Liver (tissue), 9 donors: ENCODE measurements around the gene MND1. TPM values are rescaled to one million over a fixed set of nuclear protein-coding genes. Genes with fewer than 3 reads are reported as not detected.

Source experiments
- DNase-seq: peaks from one replicate; pipeline ENCODE4 v3.0.0-alpha.2; 2017; ENCODE audit warnings: low spot score
- H3K27ac ChIP-seq, 2 donors: one replicate each; pipeline ENCODE4 v1.7.0; 2013; ENCODE audit warnings: inconsistent platforms in 2 of 2, low read length in 2 of 2, control low read depth in 1 of 2, low read depth in 1 of 2, mild to moderate bottlenecking in 1 of 2
- H3K27me3 ChIP-seq, 4 donors: one replicate each; pipeline versions ENCODE4 v1.6.1 to v1.7.0; 2013; ENCODE audit warnings: low read length in 3 of 4, inconsistent platforms in 1 of 4, mild to moderate bottlenecking in 1 of 4, moderate library complexity in 1 of 4; ENCODE audit not compliant: control insufficient read depth in 4 of 4, insufficient read depth in 4 of 4
- H3K36me3 ChIP-seq, 4 donors: one replicate each; pipeline versions ENCODE4 v1.6.1 to v1.7.0; 2013; ENCODE audit warnings: low read length in 3 of 4, mild to moderate bottlenecking in 3 of 4, low read depth in 1 of 4, moderate library complexity in 1 of 4; ENCODE audit not compliant: control insufficient read depth in 4 of 4, insufficient read depth in 3 of 4
- H3K4me1 ChIP-seq, 4 donors: one replicate each; pipeline versions ENCODE4 v1.6.1 to v1.7.0; 2013; ENCODE audit warnings: low read length in 3 of 4, mild to moderate bottlenecking in 3 of 4, moderate library complexity in 1 of 4; ENCODE audit not compliant: control insufficient read depth in 4 of 4, insufficient read depth in 4 of 4
- H3K4me3 ChIP-seq, 3 donors: one replicate each; pipeline versions ENCODE4 v1.6.1 to v1.7.0; 2013; ENCODE audit warnings: low read length in 3 of 3, control low read depth in 1 of 3, low read depth in 1 of 3, mild to moderate bottlenecking in 1 of 3
- H3K9ac ChIP-seq, 2 donors: one replicate each; pipeline ENCODE4 v1.7.0; 2013; ENCODE audit warnings: low read length in 2 of 2, mild to moderate bottlenecking in 2 of 2, moderate library complexity in 2 of 2, control low read depth in 1 of 2, low read depth in 1 of 2
- H3K9me3 ChIP-seq, 4 donors: one replicate each; pipeline versions ENCODE4 v1.6.1 to v1.7.0; 2013; ENCODE audit warnings: low read length in 3 of 4; ENCODE audit not compliant: control insufficient read depth in 4 of 4
- GABPA ChIP-seq, 2 donors: IDR thresholded peaks in 1 of 2; conservative IDR thresholded peaks in 1 of 2; 2 replicates each; pipeline ENCODE4 v1.6.1; 2016; ENCODE audit warnings: antibody characterized with exemption in 2 of 2, mild to moderate bottlenecking in 1 of 2, moderate library complexity in 1 of 2
- HNF4A ChIP-seq, 2 donors: conservative IDR thresholded peaks; 2 replicates each; pipeline ENCODE4 v1.6.1; 2016; ENCODE audit warnings: antibody characterized with exemption in 2 of 2, mild to moderate bottlenecking in 2 of 2
- HNF4G ChIP-seq: IDR thresholded peaks from 2 replicates; pipeline ENCODE4 v1.6.1; 2016; ENCODE audit warnings: antibody characterized with exemption
- JUND ChIP-seq, 2 donors: IDR thresholded peaks; 2 replicates each; pipeline ENCODE4 v1.6.1; 2016; ENCODE audit warnings: antibody characterized with exemption in 2 of 2
- NR2F2 ChIP-seq: IDR thresholded peaks from 2 replicates; pipeline ENCODE4 v1.6.1; 2016; ENCODE audit warnings: antibody characterized with exemption
- RAD21 ChIP-seq, 2 donors: IDR thresholded peaks; 2 replicates each; pipeline ENCODE4 v1.6.1; 2016; ENCODE audit warnings: antibody characterized with exemption in 2 of 2, mild to moderate bottlenecking in 2 of 2
- RXRA ChIP-seq, 2 donors: IDR thresholded peaks; 2 replicates each; pipeline ENCODE4 v1.6.1; 2017 to 2018; ENCODE audit warnings: antibody characterized with exemption in 2 of 2, mild to moderate bottlenecking in 1 of 2
- SP1 ChIP-seq: IDR thresholded peaks from 2 replicates; pipeline ENCODE4 v1.6.1; 2018; ENCODE audit warnings: antibody characterized with exemption, mild to moderate bottlenecking
- TAF1 ChIP-seq: conservative IDR thresholded peaks from 2 replicates; pipeline ENCODE4 v1.6.1; 2016; ENCODE audit warnings: antibody characterized with exemption, mild to moderate bottlenecking
- YY1 ChIP-seq: IDR thresholded peaks from 2 replicates; pipeline ENCODE4 v1.6.1; 2016; ENCODE audit warnings: antibody characterized with exemption, mild to moderate bottlenecking
- WGBS: extraction: QIAGEN DNeasy Blood & Tissue Kit; methylation state at CpG from one replicate; pipeline ENCODE4 v1.1.7; 2013; 5-methylcytosine and 5-hydroxymethylcytosine counted together
- polyA plus RNA-seq, 2 donors: library from polyadenylated mRNA; stranded (reverse) in 1 of 2; unstranded in 1 of 2; fragments of 200-250 nt in 1 of 2; fragments of >200 nt in 1 of 2; fragmentation: Nextera tagmentation in 1 of 2; extraction: Ambion mirVana in 1 of 2; gene quantifications; one replicate each; pipeline versions ENCODE4 v1.2.1 to v1.2.3, GENCODE V29; 2013 to 2015
- total RNA-seq, 2 donors: library from RNA; depleted of rRNA; stranded (reverse); fragments of >200 nt; gene quantifications; one replicate each; pipeline ENCODE4 v1.2.3, GENCODE V29; 2014
- TF ChIP-seq, protein P1 (sequence below): IDR thresholded peaks from 2 replicates; pipeline ENCODE4 v1.6.1; 2016; ENCODE audit warnings: antibody characterized with exemption
- TF ChIP-seq, protein P2 (sequence below): IDR thresholded peaks from 2 replicates; pipeline ENCODE4 v1.6.1; 2016; ENCODE audit warnings: antibody characterized with exemption
- TF ChIP-seq, protein P3 (sequence below): fragments of 150-350 bp; IDR thresholded peaks from 2 replicates; pipeline ENCODE4 v1.5.1; 2017; ENCODE audit warnings: improper control_type of control experiment, low read depth, low read length; ENCODE audit not compliant: missing input control
- TF ChIP-seq, protein P4 (sequence below): IDR thresholded peaks from 2 replicates; pipeline ENCODE4 v1.6.1; 2016; ENCODE audit warnings: antibody characterized with exemption, mild to moderate bottlenecking
- donor health status: healthy.
- donor health status: healthy.
- donor health status: healthy.
- donor health status: healthy.
- donor health status: healthy.

The MND1 gene
- total and polyA plus RNA-seq, 4 donors, result 0.17 to 2.5 (median 0.42) TPM

DNA sequence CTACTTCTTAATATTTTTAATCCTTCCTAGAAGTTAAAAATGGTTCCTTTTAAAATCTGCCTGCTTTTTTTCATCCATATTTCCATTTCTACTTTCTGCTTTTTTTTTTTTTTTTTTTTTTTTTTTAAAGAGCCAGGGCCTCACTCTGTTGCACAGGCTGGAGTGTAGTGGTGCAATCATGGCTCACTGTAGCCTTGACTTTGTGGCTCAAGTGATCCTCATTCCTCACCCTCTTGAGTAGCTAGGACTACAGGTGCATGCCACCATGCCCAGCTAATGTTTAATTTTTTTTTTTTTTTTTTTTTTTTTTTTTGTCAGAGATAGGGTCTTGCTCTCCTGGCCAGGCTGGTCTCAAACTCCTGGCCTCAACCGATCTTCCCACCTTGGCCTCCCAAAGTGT, 39.7 kb downstream of the MND1 start (continued):
- TF ChIP-seq, protein P1, sequence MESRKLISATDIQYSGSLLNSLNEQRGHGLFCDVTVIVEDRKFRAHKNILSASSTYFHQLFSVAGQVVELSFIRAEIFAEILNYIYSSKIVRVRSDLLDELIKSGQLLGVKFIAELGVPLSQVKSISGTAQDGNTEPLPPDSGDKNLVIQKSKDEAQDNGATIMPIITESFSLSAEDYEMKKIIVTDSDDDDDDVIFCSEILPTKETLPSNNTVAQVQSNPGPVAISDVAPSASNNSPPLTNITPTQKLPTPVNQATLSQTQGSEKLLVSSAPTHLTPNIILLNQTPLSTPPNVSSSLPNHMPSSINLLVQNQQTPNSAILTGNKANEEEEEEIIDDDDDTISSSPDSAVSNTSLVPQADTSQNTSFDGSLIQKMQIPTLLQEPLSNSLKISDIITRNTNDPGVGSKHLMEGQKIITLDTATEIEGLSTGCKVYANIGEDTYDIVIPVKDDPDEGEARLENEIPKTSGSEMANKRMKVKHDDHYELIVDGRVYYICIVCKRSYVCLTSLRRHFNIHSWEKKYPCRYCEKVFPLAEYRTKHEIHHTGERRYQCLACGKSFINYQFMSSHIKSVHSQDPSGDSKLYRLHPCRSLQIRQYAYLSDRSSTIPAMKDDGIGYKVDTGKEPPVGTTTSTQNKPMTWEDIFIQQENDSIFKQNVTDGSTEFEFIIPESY, result no peak

DNA sequence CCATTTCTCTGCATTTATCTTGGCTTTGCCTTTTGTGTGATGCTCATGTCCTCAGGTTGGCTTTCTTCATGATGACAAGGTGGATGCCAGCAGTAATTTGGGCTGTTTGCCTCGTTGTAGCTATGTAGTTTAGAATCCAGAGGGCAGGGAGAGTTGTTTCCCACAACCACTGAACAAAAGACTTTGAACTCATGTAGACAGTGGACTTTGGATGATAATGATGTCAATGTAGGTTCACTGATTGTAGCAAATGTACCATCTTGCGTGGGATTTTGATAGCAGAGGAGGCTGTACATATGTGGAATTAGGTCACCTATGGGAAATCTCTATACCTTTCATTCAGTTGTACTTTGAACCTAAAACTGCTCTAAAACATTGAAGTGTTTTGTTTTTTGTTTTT, 41.3 kb downstream of the MND1 start:
- H3K27ac ChIP-seq, result no peak overlapping the region
- DNase-seq, result no peak
- H3K36me3 ChIP-seq, result no peaks in the 10 kb centered on the region
- H3K9ac ChIP-seq, result no peak overlapping the region
- no peaks in the 10 kb centered on the region for H3K27me3 ChIP-seq
- TF ChIP-seq, protein P2, sequence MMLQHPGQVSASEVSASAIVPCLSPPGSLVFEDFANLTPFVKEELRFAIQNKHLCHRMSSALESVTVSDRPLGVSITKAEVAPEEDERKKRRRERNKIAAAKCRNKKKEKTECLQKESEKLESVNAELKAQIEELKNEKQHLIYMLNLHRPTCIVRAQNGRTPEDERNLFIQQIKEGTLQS, result no peak
- TF ChIP-seq HNF4A (conservative IDR thresholded peaks at IDR 0.05) (peak; percentile 91 to 93), YY1 (peak; percentile 50), SP1 (peak; percentile 44), TAF1 (no peak), RAD21 (IDR thresholded peaks at IDR 0.05) (no peak), JUND (IDR thresholded peaks at IDR 0.05) (peak; percentile 63 to 79), RXRA (IDR thresholded peaks at IDR 0.05) (peak; percentile 42 to 60), NR2F2 (no peak), GABPA (IDR thresholded peaks at IDR 0.05 in 1 of 2, conservative IDR thresholded peaks at IDR 0.05 in 1 of 2) (no peak), HNF4G (peak; percentile 85)
- TF ChIP-seq, protein P1, result no peak
- TF ChIP-seq, protein P3, sequence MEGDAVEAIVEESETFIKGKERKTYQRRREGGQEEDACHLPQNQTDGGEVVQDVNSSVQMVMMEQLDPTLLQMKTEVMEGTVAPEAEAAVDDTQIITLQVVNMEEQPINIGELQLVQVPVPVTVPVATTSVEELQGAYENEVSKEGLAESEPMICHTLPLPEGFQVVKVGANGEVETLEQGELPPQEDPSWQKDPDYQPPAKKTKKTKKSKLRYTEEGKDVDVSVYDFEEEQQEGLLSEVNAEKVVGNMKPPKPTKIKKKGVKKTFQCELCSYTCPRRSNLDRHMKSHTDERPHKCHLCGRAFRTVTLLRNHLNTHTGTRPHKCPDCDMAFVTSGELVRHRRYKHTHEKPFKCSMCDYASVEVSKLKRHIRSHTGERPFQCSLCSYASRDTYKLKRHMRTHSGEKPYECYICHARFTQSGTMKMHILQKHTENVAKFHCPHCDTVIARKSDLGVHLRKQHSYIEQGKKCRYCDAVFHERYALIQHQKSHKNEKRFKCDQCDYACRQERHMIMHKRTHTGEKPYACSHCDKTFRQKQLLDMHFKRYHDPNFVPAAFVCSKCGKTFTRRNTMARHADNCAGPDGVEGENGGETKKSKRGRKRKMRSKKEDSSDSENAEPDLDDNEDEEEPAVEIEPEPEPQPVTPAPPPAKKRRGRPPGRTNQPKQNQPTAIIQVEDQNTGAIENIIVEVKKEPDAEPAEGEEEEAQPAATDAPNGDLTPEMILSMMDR, result no peak
- TF ChIP-seq, protein P4, sequence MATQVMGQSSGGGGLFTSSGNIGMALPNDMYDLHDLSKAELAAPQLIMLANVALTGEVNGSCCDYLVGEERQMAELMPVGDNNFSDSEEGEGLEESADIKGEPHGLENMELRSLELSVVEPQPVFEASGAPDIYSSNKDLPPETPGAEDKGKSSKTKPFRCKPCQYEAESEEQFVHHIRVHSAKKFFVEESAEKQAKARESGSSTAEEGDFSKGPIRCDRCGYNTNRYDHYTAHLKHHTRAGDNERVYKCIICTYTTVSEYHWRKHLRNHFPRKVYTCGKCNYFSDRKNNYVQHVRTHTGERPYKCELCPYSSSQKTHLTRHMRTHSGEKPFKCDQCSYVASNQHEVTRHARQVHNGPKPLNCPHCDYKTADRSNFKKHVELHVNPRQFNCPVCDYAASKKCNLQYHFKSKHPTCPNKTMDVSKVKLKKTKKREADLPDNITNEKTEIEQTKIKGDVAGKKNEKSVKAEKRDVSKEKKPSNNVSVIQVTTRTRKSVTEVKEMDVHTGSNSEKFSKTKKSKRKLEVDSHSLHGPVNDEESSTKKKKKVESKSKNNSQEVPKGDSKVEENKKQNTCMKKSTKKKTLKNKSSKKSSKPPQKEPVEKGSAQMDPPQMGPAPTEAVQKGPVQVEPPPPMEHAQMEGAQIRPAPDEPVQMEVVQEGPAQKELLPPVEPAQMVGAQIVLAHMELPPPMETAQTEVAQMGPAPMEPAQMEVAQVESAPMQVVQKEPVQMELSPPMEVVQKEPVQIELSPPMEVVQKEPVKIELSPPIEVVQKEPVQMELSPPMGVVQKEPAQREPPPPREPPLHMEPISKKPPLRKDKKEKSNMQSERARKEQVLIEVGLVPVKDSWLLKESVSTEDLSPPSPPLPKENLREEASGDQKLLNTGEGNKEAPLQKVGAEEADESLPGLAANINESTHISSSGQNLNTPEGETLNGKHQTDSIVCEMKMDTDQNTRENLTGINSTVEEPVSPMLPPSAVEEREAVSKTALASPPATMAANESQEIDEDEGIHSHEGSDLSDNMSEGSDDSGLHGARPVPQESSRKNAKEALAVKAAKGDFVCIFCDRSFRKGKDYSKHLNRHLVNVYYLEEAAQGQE, result no peak
- H3K9me3 ChIP-seq, result no peaks in the 10 kb centered on the region
- 35% methylated on average over 2 of the region's 2 CpGs for WGBS
- no peak overlapping the region for H3K4me3 ChIP-seq
- no peaks in the 10 kb centered on the region for H3K4me1 ChIP-seq
